Nephron (organoid): ENCODE data around the gene OR2S2.
A peak's percentile ranks its signal among the peaks of the same experiment; 100 is the strongest.

ENCODE experiments used
- H3K27ac Mint-ChIP-seq, 3 experiments: 2 replicates each; pipeline ENCODE4 v1.8.0; 2020; ENCODE audit warnings: mixed read lengths in 3 of 3, mild to moderate bottlenecking in 2 of 3, moderate library complexity in 1 of 3
- H3K27me3 Mint-ChIP-seq: 2 replicates; pipeline ENCODE4 v1.8.0; 2021; ENCODE audit warnings: low read depth, mild to moderate bottlenecking, moderate library complexity, mixed read lengths
- H3K36me3 Mint-ChIP-seq: 2 replicates; pipeline ENCODE4 v1.8.0; 2020; ENCODE audit warnings: low read depth, mixed read lengths
- H3K4me1 Mint-ChIP-seq: 2 replicates; pipeline ENCODE4 v1.8.0; 2020; ENCODE audit warnings: mixed read lengths
- H3K4me3 Mint-ChIP-seq, 3 experiments: 2 replicates each; pipeline ENCODE4 v1.8.0; 2020; ENCODE audit warnings: mild to moderate bottlenecking in 3 of 3, mixed read lengths in 3 of 3, moderate library complexity in 2 of 3
- H3K9me3 Mint-ChIP-seq: 2 replicates; pipeline ENCODE4 v1.8.0; 2020; ENCODE audit warnings: mixed read lengths
- CTCF ChIP-seq, 3 experiments: fragments of 200-600 bp; sonication (generic); IDR thresholded peaks; one replicate each; pipeline ENCODE4 v1.5.0; 2021; ENCODE audit warnings: antibody characterized with exemption in 3 of 3; ENCODE audit not compliant: unreplicated experiment in 3 of 3

Gene OR2S2

GRCh38 chr9:35933550-35934067 is 24.3 kb downstream of the OR2S2 start:
- Mint-ChIP-seq H3K4me3 (no peak overlapping the region), H3K36me3 (no peaks in the 10 kb centered on the region)

GRCh38 chr9:35932735-35933134 is 25.2 kb downstream of the OR2S2 start:
- H3K27ac Mint-ChIP-seq = no peak overlapping the region
- H3K36me3 Mint-ChIP-seq = no peaks in the 10 kb centered on the region
- peaks cover 9% of the 10 kb centered on the region for H3K4me1 Mint-ChIP-seq
- no peak for TF ChIP-seq CTCF (IDR thresholded peaks at IDR 0.05; ENCODE audit: unreplicated experiment in 3 of 3)
- peaks cover 19% of the 10 kb centered on the region for H3K27me3 Mint-ChIP-seq
- H3K4me3 Mint-ChIP-seq = no peak overlapping the region
- H3K9me3 Mint-ChIP-seq = no peaks in the 10 kb centered on the region

More at GRCh38 chr9:35933550-35934067, 24.3 kb downstream of the OR2S2 start:
- Mint-ChIP-seq H3K27ac (peak overlapping the region in 2 of 3 experiments; percentile 8 to 42), H3K27me3 (peaks cover 19% of the 10 kb centered on the region), H3K9me3 (no peaks in the 10 kb centered on the region), H3K4me1 (peaks cover 9% of the 10 kb centered on the region)
- no peak for TF ChIP-seq CTCF (IDR thresholded peaks at IDR 0.05; ENCODE audit: unreplicated experiment in 3 of 3)

GRCh38 chr9:35930989-35931388 is 27.0 kb downstream of the OR2S2 start:
- peaks cover 6% of the 10 kb centered on the region for H3K4me1 Mint-ChIP-seq
- peaks cover 22% of the 10 kb centered on the region for H3K27me3 Mint-ChIP-seq
- no peaks in the 10 kb centered on the region for H3K36me3 Mint-ChIP-seq

GRCh38 chr9:35930521-35930920 is 27.4 kb downstream of the OR2S2 start:
- no peak overlapping the region for H3K4me3 Mint-ChIP-seq
- H3K4me1 Mint-ChIP-seq = peaks cover 5% of the 10 kb centered on the region
- peaks cover 22% of the 10 kb centered on the region for H3K27me3 Mint-ChIP-seq
- H3K27ac Mint-ChIP-seq = no peak overlapping the region
- H3K9me3 Mint-ChIP-seq = no peaks in the 10 kb centered on the region
- H3K36me3 Mint-ChIP-seq = no peaks in the 10 kb centered on the region
- no peak for TF ChIP-seq CTCF (IDR thresholded peaks at IDR 0.05; ENCODE audit: unreplicated experiment in 3 of 3)

More at GRCh38 chr9:35930989-35931388, 27.0 kb downstream of the OR2S2 start:
- Mint-ChIP-seq H3K27ac (no peak overlapping the region), H3K4me3 (no peak overlapping the region), H3K9me3 (no peaks in the 10 kb centered on the region)
- no peak for TF ChIP-seq CTCF (IDR thresholded peaks at IDR 0.05; ENCODE audit: unreplicated experiment in 3 of 3)

- Mint-ChIP-seq H3K9me3 (no peaks in the 10 kb centered on the region), H3K4me1 (peaks cover 10% of the 10 kb centered on the region), H3K36me3 (no peaks in the 10 kb centered on the region), H3K27me3 (peaks cover 22% of the 10 kb centered on the region), H3K4me3 (no peak overlapping the region), H3K27ac (no peak overlapping the region)
- TF ChIP-seq CTCF (IDR thresholded peaks at IDR 0.05; ENCODE audit: unreplicated experiment in 3 of 3) = no peak
Measured at GRCh38 chr9:35929453-35929718, 28.6 kb downstream of the OR2S2 start.

GRCh38 chr9:35928591-35929452 is 29.1 kb downstream of the OR2S2 start:
- Mint-ChIP-seq H3K36me3 (no peaks in the 10 kb centered on the region), H3K9me3 (no peaks in the 10 kb centered on the region), H3K27ac (no peak overlapping the region)

More at GRCh38 chr9:35928591-35929452, 29.1 kb downstream of the OR2S2 start:
- H3K4me1 Mint-ChIP-seq = peaks cover 14% of the 10 kb centered on the region
- peaks cover 19% of the 10 kb centered on the region for H3K27me3 Mint-ChIP-seq
- no peak for TF ChIP-seq CTCF (IDR thresholded peaks at IDR 0.05; ENCODE audit: unreplicated experiment in 3 of 3)
- H3K4me3 Mint-ChIP-seq = no peak overlapping the region
